Left lung (tissue), 10 donors: ENCODE measurements around the gene ANKRD50. TPM values are rescaled to one million over a fixed set of nuclear protein-coding genes. Genes with fewer than 3 reads are reported as not detected.

ENCODE experiments used
- ATAC-seq: fragments of 200-7000 bp; cut with Tn5 transposase; one replicate; pipeline ENCODE4 v1.9.1; 2020; ENCODE audit warnings: moderate library complexity
- DNase-seq, 4 donors: peaks; one replicate each; pipeline ENCODE4 v3.0.0-alpha.2; 2013 to 2020
- H3K27ac ChIP-seq, 2 donors: fragments of 200-600 bp; sonication (generic) in 1 of 2; one replicate each; pipeline versions ENCODE4 v1.5.0 to v1.8.0; 2020 to 2021
- H3K27me3 ChIP-seq, 2 donors: fragments of 200-600 bp; sonication (generic) in 1 of 2; one replicate each; pipeline versions ENCODE4 v1.5.0 to v1.8.0; 2020 to 2021
- H3K36me3 ChIP-seq, 2 donors: fragments of 200-600 bp; sonication (generic) in 1 of 2; one replicate each; pipeline versions ENCODE4 v1.5.0 to v1.8.0; 2020 to 2021
- H3K4me1 ChIP-seq, 2 donors: fragments of 200-600 bp; one replicate each; pipeline ENCODE4 v1.8.0; 2021
- H3K4me3 ChIP-seq, 2 donors: fragments of 200-600 bp; sonication (generic) in 1 of 2; one replicate each; pipeline versions ENCODE4 v1.5.0 to v1.8.0; 2020 to 2021; ENCODE audit warnings: mild to moderate bottlenecking in 1 of 2
- H3K9me3 ChIP-seq, 2 donors: fragments of 200-600 bp; sonication (generic) in 1 of 2; one replicate each; pipeline versions ENCODE4 v1.5.0 to v1.8.0; 2020 to 2021
- intact Hi-C, 2 donors: fragments of 100-400 bp; cut with DNase I; formaldehyde crosslinking; loops; one replicate each; pipeline versions ENCODE4 v1.11.2 to v1.14.2; 2022
- polyA plus RNA-seq, 6 donors: library from polyadenylated mRNA; unstranded; fragments of 120-200 nt; gene quantifications; one replicate each; pipeline ENCODE4 v1.2.1, GENCODE V29; 2013; ENCODE audit not compliant: insufficient read length in 6 of 6
- total RNA-seq, 2 donors: library from RNA; stranded (reverse); fragmentation: NEBNext Ultra II Directional; extraction: Animal tissue kit (Norgen Biotek cat#: 25700); gene quantifications; one replicate each; pipeline ENCODE4 v1.2.1, GENCODE V29; 2021
- TF ChIP-seq, protein P1 (sequence below), 2 donors: fragments of 200-600 bp; sonication (generic) in 1 of 2; IDR thresholded peaks; one replicate each; pipeline versions ENCODE4 v1.5.0 to v1.8.0; 2021; ENCODE audit warnings: antibody characterized with exemption in 2 of 2
- donor health status: DM: no; HTN: yes; CAD: no.
- donor health status: DM: no; HTN: no; CAD: no.

Gene ANKRD50
- total and polyA plus RNA-seq, 8 donors, result 20.8 to 70.6 (median 63.1) TPM

DNA sequence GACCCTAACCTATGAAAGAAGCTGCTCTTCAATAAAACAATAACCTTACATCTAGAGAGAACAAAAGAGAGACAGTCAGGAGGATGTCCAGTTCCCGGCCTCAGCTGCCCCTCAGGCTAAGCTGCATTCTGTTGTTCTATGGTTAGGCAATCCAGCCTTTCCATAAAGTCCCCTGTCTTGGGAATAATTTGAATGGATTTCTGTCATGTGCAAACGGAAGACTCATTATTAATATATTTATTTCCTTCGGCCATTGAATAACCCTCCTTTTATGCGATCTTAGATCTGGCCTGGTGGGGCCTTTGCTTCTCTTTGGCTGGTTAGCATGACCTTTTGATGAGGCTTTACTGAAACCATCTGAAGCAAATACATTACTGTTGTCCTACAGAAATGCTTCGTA is 80.1 kb downstream of the ANKRD50 start:
- no peak for DNase-seq
- no peaks in the 10 kb centered on the region for H3K9me3 ChIP-seq
- ATAC-seq, result no peak
- no peak overlapping the region for H3K4me3 ChIP-seq
- H3K36me3 ChIP-seq, result no peaks in the 10 kb centered on the region
- intact Hi-C loops, result no loop called here
- H3K4me1 ChIP-seq, result no peaks in the 10 kb centered on the region
- H3K27me3 ChIP-seq, result no peaks in the 10 kb centered on the region
- H3K27ac ChIP-seq, result no peak overlapping the region
- TF ChIP-seq, protein P1, sequence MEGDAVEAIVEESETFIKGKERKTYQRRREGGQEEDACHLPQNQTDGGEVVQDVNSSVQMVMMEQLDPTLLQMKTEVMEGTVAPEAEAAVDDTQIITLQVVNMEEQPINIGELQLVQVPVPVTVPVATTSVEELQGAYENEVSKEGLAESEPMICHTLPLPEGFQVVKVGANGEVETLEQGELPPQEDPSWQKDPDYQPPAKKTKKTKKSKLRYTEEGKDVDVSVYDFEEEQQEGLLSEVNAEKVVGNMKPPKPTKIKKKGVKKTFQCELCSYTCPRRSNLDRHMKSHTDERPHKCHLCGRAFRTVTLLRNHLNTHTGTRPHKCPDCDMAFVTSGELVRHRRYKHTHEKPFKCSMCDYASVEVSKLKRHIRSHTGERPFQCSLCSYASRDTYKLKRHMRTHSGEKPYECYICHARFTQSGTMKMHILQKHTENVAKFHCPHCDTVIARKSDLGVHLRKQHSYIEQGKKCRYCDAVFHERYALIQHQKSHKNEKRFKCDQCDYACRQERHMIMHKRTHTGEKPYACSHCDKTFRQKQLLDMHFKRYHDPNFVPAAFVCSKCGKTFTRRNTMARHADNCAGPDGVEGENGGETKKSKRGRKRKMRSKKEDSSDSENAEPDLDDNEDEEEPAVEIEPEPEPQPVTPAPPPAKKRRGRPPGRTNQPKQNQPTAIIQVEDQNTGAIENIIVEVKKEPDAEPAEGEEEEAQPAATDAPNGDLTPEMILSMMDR (IDR thresholded peaks at IDR 0.05), result no peak

DNA sequence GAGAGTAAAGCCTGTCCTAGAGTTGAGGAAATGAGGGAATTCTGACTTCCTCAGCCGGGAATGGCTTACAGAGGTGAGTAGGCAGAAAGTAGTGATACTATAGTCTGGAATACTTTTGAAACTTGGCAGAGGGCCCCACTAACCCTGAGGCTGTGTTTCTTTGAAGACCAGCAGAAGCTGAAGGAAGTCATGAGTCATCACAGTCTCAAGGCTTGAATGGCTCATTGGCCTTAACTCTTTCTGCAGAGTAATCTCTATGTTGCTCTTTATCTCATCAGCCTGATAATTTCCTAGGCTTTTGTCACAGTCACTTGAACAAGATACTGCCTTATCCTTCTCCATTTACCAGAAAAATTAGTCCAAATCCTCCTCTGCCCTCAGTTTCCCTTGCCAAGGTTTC is 80.8 kb downstream of the ANKRD50 start:
- intact Hi-C loops, result no loop called here
- no peaks in the 10 kb centered on the region for H3K27me3 ChIP-seq
- H3K27ac ChIP-seq, result no peak overlapping the region
- TF ChIP-seq, protein P1 (IDR thresholded peaks at IDR 0.05), result no peak
- peak in 2 of 4 donors; percentile 16 to 43 for DNase-seq
- H3K36me3 ChIP-seq, result no peaks in the 10 kb centered on the region
- H3K9me3 ChIP-seq, result no peaks in the 10 kb centered on the region
- H3K4me1 ChIP-seq, result no peaks in the 10 kb centered on the region
- no peak overlapping the region for H3K4me3 ChIP-seq
- ATAC-seq, result peak; percentile 90

DNA sequence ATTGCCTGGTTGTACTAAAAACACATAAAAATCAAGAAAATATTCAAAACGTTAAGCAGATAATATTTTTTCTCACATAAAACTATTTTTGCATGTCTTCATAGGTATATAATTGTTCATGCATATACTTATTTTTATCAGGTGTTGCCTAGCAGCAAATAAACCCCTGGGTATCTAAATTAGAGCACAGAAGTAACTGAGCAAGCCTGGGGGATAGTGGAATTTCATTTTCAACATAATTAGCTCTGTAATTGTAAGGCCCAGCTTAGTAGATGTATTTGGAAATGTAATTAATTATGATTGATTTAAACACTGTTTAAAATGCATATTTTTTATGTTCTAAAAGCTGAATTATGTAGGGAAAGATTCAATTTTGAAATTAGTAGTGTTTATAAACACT is 82.9 kb downstream of the ANKRD50 start:
- H3K9me3 ChIP-seq, result no peaks in the 10 kb centered on the region
- H3K4me1 ChIP-seq, result no peaks in the 10 kb centered on the region
- H3K27ac ChIP-seq, result no peak overlapping the region
- H3K36me3 ChIP-seq, result no peaks in the 10 kb centered on the region
- DNase-seq, result no peak
- intact Hi-C loops, result no loop called here
- TF ChIP-seq, protein P1 (IDR thresholded peaks at IDR 0.05), result no peak
- no peak for ATAC-seq
- no peaks in the 10 kb centered on the region for H3K27me3 ChIP-seq
- H3K4me3 ChIP-seq, result no peak overlapping the region
